ENCODE results near the gene NEUROD2.

The NEUROD2 gene

DNA sequence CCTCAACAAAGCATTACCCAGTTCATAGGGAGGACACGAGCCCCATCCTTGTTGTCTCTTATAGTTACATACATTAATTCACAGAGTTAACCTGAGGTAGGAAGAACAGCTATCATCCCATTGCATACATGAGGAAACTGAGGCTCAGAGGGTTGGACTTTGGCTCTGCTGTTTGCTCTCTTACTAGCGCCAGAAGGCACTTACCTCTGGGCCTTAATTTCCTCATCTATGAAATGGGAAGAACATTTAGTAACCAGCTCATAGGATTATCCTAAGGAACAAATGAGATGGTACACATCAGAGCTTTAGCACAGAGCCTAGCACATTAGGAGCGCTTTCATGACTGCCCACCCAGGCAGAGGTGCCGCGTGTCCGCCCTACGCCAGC, 27.6 kb downstream of the NEUROD2 start:
- DNase-seq (ENCODE audit: low read depth in 2 of 2): no peak

DNA sequence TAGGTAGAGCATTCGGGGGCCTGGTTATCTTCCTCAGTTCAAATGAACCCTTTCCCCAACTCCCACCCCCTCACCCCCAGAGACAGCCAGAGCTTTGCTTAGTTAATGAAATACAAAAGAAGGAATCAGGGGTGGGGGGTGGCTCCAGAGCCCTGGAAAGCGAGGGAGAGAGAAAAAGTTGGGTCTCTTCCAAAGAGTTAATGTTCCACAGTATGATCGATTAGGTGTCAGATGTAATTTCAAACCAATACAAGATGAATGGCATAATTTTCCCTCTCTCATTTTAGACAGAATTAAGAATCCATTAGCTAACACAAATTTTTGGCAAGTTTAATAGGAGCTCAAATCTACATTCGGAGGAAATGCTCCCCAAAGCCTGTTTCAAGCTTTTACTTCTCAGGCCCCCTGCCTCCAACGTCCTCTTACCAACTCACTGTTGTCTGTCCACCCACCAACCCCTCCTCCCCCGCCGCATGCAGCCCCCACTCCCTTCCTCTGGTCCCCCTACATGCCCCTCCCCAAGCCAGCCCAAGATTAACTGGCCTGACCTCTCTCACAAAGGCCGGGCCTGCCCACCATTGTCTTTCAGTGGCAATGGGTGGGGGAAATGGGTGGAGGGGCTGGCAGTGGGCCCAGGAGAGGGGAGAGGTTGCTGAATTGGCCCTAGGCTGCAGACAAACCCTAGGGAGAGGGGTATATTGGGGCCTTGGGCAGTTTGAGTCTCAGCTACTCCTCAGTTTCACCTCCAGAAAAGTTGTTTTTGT, 28.2 kb downstream of the NEUROD2 start:
- no peak for DNase-seq (ENCODE audit: low read depth in 2 of 2)

- no peak for DNase-seq (ENCODE audit: low read depth in 2 of 2)
These were observed 29.4 kb downstream of the NEUROD2 start for GRCh38 chr17:39578272-39578671.

GRCh38 chr17:39576187-39576586, 31.5 kb downstream of the NEUROD2 start:
- DNase-seq (ENCODE audit: low read depth in 2 of 2): no peak

GRCh38 chr17:39573447-39574298, 34.0 kb downstream of the NEUROD2 start:
- DNase-seq (ENCODE audit: low read depth in 2 of 2): no peak

DNA sequence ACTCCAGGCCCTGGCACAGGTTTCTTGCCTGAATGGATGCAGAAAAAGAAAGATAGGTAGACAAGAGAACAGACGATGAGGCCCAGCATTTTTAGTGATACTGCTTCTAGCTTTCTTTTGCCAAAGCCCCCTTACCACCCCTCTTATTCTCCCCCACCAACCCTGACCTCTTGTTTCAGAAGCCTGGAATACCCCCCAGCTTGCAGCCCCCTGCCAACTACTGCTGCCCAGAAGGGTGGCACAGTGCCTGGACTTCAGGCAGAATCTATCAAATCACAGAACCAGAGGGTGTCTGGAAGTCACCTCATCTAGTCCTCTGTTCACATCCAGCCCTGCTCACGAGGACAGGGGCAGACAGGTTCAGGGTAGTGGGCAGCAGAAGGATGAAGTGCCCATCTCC, 35.6 kb downstream of the NEUROD2 start:
- no peak for DNase-seq (ENCODE audit: low read depth in 2 of 2)

GRCh38 chr17:39569126-39569525, 38.6 kb downstream of the NEUROD2 start:
- no peak for DNase-seq (ENCODE audit: low read depth in 2 of 2)

GRCh38 chr17:39568702-39569101, 39.0 kb downstream of the NEUROD2 start:
- DNase-seq (ENCODE audit: low read depth in 2 of 2): no peak

DNA sequence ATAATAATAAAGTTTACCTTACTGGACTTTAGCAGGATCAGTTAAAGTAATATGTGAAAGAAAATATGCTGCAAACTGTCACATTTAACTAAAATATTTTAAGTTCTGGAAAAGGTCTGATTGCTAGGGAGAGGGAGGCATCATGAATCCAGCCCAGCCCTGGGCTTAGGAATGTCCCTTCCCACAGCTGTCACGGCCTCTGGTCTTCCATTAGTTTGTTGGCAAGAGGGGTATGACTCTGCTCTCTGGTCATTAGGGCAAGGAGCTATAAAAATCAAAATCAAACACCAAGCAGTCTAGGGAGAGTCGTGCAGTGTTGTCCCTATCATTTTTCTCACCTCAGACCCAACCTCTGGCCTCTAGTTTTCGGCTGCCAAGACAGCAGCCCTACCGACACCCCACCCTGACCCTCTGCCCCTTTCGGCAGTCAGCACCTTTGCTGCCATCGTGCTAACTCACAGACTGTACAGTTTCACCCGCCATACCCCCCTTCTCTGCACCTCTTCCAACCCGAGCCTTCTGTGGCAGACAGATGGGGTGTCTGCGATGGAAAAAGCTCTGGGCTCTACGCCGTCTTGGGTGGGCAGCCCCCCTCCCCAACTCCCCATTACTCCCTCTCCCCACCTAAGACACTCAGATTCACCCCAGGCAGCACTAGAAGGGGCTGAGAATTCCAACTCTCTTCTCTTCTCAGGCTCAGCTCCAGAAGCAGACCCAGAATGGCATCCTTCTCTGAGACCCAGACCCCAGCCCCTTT, 41.4 kb downstream of the NEUROD2 start:
- no peak for DNase-seq (ENCODE audit: low read depth in 2 of 2)

GRCh38 chr17:39564211-39564848, 43.4 kb downstream of the NEUROD2 start:
- no peak for DNase-seq (ENCODE audit: low read depth in 2 of 2)

DNA sequence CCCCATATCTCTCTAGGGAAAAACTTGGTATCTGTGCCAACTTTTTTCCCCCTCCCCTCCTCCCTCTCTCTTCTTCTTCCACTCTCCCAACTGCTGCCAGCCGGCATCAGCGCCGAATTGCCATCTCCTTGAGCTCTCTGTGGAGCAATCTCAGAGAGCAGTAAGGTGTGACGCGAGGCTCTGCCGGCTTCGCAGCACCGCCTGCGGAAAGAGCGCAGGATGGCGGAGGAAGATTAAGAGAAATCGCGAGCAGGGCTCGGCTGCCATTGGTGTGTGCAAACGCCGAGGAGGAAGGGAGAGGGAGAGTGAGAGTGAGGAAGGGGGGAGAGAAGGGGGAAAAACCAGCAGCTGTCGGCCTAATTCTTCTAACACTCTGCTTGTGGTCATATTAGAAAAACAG, 44.2 kb downstream of the NEUROD2 start:
- no peak for DNase-seq (ENCODE audit: low read depth in 2 of 2)

GRCh38 chr17:39562976-39563375, 44.7 kb downstream of the NEUROD2 start:
- no peak for DNase-seq (ENCODE audit: low read depth in 2 of 2)

GRCh38 chr17:39562395-39562794, 45.3 kb downstream of the NEUROD2 start:
- DNase-seq (ENCODE audit: low read depth in 2 of 2): no peak

GRCh38 chr17:39556423-39556822, 51.3 kb downstream of the NEUROD2 start:
- DNase-seq (ENCODE audit: low read depth in 2 of 2): no peak

DNA sequence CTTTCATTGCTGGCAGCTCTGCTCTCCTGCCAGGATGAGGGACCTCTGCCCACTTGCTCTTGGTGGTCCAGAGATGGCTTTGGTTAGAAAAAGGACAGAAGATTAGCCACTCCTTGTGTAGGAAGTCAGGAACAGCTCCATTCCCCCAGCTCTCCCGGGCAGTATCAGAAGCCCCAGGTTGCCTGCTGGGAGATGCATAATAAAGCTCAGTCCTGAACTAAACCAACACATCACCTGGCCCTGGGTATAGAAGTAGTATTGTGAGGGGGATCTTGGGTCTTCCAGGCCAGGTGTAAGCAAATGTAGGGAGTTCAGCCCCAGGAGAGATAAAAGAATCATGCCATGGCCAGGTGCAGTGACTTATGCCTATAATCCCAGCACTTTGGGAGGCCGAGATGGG, 52.4 kb downstream of the NEUROD2 start:
- no peak for DNase-seq (ENCODE audit: low read depth in 2 of 2)
